ENCODE data around the gene MYO18A.

MYO18A gene

GRCh38 chr17:29031488-29031887 lies 148.7 kb downstream of the MYO18A start:
- ChIA-PET POLR2A (no interaction called here), CTCF (no interaction called here)
- TF ChIP-seq, protein P1, sequence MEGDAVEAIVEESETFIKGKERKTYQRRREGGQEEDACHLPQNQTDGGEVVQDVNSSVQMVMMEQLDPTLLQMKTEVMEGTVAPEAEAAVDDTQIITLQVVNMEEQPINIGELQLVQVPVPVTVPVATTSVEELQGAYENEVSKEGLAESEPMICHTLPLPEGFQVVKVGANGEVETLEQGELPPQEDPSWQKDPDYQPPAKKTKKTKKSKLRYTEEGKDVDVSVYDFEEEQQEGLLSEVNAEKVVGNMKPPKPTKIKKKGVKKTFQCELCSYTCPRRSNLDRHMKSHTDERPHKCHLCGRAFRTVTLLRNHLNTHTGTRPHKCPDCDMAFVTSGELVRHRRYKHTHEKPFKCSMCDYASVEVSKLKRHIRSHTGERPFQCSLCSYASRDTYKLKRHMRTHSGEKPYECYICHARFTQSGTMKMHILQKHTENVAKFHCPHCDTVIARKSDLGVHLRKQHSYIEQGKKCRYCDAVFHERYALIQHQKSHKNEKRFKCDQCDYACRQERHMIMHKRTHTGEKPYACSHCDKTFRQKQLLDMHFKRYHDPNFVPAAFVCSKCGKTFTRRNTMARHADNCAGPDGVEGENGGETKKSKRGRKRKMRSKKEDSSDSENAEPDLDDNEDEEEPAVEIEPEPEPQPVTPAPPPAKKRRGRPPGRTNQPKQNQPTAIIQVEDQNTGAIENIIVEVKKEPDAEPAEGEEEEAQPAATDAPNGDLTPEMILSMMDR (IDR thresholded peaks at IDR 0.05; ENCODE audit: control extremely low read depth, extremely low read depth, low read depth, missing control alignments), result no peak
- no peak for DNase-seq (ENCODE audit: extremely low spot score)

- TF ChIP-seq, protein P1 (IDR thresholded peaks at IDR 0.05; ENCODE audit: control extremely low read depth, extremely low read depth, low read depth, missing control alignments), result no peak
- POLR2A ChIA-PET, result no interaction called here
- CTCF ChIA-PET, result interaction anchor here (1.6 kb wide), 1 partner anchor 93 kb away, joined by 4 read pairs; no protein-coding TSS in a partner anchor
- no peak for DNase-seq (ENCODE audit: extremely low spot score)
Measured at GRCh38 chr17:29024316-29024952, 155.8 kb downstream of the MYO18A start.

DNA sequence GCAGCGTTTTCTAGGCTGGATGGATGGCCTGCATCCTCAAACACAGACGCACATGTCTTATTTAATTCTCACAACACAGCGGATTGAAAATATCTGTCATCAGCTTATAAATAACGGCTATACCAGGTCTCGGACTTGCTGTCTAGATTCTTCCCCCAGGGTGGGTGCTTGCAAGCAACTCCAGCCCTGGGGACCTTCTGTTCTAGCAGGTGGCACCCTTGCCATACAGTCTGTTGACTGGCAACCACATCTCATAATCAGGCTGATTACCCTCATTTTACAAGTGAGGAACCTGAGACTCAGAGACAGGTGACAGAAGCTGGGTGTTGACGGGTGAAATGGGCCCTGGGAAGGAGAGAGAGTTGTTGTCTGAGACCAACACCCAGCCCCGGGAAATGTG lies 158.1 kb downstream of the MYO18A start:
- ChIA-PET CTCF (no interaction called here), POLR2A (no interaction called here)
- no peak for DNase-seq (ENCODE audit: extremely low spot score)
- TF ChIP-seq, protein P1 (IDR thresholded peaks at IDR 0.05; ENCODE audit: control extremely low read depth, extremely low read depth, low read depth, missing control alignments), result no peak

GRCh38 chr17:29021226-29021625 lies 159.0 kb downstream of the MYO18A start:
- no peak for DNase-seq (ENCODE audit: extremely low spot score)
- ChIA-PET CTCF (no interaction called here), POLR2A (interaction anchor here (0.7 kb wide), 1 partner anchor 717 kb away, joined by 6 read pairs; no protein-coding TSS in a partner anchor)
- TF ChIP-seq, protein P1 (IDR thresholded peaks at IDR 0.05; ENCODE audit: control extremely low read depth, extremely low read depth, low read depth, missing control alignments), result no peak
